GM10847 (cell line): ENCODE measurements around the gene GANC.

Experiments
- POLR2A ChIP-seq: IDR thresholded peaks from 2 replicates; pipeline ENCODE4 v1.6.1; 2011; ENCODE audit not compliant: insufficient read length; ENCODE audit errors: extremely low read depth

The GANC gene

DNA sequence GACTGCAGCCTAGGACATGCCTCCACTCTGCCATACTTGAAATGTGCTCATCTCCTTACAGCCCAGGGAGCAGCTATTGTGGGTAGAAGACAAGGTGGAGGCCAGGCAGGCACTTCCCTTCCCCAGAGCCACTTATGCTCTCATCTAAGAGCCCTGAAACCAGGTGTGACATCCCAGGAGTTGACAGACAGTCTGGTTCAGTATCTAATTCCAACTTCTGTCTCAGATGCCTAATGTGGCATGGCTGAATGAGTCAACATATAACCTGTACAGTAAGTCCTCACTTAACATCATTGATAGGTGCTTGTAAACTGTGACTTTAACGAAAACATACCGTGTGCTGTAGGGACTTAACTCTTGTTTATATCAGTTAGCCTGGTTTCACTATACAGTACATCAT is 85.1 kb downstream of the GANC start:
- no peak for TF ChIP-seq POLR2A

DNA sequence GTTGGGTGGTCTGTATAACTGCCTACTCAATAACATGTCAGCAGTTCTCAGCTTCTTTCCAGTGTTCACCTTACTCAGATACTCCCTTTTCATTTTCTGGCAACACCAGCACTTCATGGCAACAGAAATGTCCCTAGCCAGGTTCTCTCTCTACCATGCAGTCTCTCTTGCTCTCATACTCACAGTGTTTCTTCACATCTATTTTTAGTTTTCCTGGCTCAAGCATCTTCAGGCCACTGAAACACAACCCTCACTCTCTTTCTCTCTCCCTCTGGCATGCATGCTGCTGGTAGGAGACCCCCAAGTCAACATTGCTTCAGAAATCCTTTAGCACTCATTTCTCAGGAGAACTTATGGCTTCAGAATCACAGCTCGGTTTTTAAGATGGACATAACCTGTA is 86.2 kb downstream of the GANC start, which contains the start of gene CAPN3:
Gene CAPN3 (plus strand): TSS at position 253 of the 400 bp plus-strand sequence. CDS start 305 bp downstream, outside the sequence.
- TF ChIP-seq POLR2A, result no peak

DNA sequence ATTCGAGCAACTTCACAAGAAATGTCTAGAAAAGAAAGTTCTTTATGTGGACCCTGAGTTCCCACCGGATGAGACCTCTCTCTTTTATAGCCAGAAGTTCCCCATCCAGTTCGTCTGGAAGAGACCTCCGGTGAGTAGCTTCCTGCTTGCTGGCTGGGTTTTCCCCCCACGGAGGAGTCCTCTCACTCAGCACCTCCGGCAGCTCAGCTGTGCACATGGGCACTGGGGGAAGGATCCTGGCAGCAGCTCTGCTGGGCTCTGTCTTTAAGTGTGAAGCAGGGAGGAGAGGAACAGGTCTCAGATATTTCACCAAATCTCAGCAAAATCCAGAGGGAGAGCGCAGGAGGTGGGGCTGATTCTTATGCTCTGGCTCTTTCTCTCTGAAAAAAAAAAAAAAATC is 87.0 kb downstream of the GANC start:
- TF ChIP-seq POLR2A, result no peak

DNA sequence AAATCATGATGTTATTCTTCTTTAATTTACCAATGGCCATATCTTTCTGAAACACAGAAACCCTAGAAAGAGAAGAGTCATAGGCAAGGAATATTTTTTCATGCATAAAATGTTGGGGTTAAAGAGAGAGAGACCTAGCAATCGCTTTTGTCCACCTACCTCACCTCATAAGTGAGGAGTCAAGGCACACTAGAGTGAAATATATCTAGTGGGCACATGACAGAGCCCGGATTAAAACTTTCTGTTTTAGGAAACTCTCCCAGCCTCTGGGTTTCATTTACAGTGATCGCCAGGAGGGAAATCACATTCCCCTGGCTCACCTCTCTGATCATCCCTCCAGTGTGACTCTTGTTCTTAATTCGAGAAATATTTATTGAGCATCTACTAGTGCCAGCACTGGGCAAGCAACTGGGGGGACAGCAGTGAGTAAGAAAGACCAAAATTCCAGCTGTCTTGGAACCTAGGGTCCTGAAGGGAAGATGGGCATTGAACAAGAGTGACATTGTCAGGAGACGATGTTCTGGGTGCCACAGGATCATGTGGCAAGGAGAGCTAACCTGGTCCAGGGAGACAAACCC is 87.6 kb downstream of the GANC start:
- TF ChIP-seq POLR2A, result no peak

DNA sequence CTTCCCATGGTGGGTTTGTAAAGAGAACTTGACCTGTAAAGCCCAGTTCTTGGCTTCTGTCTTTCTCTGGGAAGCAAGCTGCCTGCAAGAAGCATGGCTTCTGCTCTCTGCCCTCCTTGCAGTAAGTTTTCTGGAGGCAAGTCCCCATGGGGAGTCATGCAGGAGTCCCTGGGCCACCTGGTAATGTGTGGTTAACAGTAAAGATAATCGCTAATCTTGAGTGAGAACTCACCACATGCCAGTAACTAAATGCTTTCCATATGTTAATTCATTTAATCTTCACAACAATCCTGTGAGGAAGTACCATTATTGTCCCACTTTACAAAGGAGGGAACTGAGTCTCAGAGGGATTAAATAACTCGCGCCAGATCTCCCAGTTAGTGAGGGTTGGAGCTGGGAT is 90.5 kb downstream of the GANC start:
- no peak for TF ChIP-seq POLR2A

DNA sequence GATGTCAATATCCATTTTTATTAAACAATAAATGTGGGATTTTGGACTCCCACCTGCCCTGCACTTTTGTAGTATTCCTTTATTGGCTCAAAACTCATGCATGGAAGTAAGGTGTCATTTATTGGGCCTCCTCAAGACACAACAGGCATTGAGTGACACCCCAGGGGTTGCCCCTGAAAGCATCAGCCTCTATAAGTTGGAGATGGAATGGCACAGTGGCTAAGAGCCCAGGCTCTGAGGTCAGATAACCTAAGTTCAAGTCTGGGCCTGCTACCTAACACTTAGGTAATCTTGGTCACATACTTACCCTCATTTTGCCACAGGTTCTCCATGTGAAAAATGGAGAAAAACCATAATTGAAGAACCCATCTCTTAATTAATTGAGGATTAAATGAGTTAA is 90.9 kb downstream of the GANC start:
- no peak for TF ChIP-seq POLR2A

DNA sequence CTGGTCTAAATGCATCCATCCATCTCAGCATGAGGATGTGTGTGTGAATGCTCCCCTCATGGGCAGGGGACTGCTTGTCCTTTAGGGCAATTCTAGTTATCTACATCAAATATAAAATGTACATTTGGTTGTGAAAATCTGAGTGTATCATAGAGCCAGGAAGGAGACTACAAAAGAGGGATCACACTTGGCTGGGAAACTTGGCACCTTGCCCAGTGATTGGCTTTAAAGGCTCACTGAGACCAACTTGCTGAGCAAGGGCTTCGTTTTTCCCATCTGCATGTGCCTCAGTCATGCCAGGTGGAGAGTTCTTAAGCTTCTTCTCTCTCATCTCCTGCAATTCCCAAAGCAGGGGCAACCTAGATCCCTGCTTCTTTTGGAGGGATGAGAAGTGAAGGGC is 91.5 kb downstream of the GANC start:
- TF ChIP-seq POLR2A, result no peak

DNA sequence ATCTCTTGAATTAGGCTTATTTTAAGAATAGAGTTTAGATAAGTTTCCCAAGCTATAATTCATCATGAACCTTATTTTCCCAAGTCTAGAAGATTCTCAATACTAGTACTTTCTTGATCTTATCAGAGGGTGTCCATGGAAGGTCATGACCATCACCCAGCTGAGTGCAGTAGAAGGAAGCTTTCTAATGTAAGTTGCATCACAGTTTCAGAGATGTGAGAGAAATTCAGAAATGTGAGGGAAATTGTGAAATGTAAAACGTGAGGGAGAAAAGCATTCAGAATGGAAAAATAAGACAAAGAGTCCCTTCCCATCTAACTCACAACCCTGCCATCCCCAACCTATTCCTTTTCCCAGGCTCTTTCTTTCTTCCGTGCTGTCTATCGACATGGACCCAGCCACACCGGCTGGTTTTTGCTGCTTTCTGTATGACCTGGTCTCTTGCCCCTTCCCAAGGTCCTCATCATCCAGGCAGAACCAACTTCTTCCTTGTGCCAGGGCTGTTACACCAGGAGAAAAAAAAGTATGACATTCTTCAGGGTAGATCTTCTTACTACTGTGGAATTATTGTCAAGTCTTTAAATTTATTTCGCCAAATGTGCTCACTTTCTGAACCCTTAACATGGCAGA is 93.0 kb downstream of the GANC start:
- no peak for TF ChIP-seq POLR2A

DNA sequence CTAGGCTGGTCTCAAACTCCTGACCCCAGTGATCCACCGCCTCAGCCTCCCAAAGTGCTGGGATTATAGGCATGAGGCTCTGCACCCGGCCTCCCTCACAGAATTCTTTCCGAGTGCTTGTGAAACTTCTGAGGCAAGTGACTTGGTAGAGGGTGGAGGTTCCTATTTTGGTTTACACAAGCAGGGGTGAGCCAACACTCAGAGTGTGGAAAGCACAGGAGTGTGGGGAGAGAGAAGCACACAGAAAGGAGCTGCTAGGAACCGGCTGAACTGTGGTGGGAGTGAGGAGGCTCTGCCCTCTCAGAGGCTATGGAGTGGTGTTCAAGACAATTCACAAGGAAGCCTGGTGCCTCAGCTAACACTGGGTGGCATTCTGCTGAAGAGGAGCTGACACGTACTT is 94.0 kb downstream of the GANC start:
- no peak for TF ChIP-seq POLR2A

DNA sequence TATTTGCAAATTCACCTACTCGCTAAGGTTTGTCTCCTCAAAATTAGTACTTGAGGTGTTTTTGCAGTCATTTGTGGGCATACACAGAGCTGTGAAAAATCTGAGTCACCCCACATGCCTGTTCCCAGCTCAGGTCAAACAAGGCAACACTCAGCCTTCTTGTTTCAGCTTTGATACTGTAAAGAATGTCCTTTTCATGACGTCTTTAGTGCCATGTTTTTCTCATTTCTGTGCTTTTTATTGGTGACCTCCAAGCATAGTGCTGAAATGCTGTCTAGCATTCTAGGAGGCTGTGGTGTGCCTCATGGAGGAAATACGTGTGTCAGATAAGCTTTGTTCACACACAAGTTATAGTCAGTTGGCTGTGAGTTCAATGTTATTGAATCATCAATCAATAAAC is 95.1 kb downstream of the GANC start:
- no peak for TF ChIP-seq POLR2A

DNA sequence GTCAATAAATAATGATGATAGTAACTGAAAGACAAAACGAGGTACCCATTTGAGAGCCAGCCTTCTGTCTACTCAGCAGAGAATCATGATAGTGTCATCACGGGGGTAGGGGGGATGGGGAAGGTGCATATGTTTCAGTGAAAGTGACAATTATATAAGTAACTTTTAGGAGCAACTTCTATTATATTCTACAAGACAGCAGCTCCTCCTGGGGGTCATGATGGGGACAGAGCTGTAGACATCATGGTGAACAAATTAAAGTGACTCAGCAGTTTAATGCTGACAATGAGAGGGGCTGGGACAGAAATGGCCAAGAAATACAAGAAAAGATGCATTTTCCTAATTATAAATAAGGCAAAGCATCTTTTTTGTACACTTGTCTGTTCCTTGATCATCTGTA is 98.1 kb downstream of the GANC start:
- TF ChIP-seq POLR2A, result no peak

DNA sequence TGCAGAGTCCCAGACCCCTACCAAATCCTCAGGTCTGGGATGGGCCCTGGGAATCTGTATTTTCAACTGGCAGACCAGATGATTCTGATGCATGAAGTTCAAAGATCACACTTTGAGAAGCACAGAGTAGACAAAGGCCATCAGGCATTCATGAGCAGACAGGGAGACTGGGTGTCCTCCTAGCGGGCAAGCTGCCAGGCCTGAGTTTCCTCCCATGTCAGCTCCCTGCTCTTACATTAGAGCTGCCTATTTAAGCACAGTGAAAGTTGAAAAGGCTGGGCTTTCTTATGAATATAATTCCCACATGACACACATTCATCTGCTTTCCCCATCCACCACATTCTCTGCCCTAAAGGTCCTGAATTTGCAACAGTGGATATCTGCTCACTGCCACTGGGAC is 100.3 kb downstream of the GANC start:
- no peak for TF ChIP-seq POLR2A

DNA sequence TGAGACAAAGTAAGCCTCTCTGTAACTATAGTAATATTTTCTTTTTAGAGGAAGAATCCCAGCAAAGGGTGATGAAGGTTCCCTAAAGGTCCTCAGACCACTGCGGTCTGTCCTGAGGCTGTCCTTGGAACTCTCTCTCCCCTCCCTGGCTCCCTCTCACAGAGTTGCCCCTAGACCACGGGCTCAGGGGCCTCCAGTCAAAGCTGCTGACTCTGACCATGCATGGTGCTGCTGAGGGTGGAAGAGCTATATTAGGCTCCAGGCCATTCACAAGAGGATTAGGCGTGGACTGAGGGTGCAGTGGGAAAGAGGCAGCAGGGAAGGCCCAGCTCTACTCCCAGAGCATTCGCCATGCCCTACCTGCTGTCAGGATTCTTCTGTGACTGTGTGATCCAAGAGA is 100.9 kb downstream of the GANC start:
- TF ChIP-seq POLR2A, result no peak

DNA sequence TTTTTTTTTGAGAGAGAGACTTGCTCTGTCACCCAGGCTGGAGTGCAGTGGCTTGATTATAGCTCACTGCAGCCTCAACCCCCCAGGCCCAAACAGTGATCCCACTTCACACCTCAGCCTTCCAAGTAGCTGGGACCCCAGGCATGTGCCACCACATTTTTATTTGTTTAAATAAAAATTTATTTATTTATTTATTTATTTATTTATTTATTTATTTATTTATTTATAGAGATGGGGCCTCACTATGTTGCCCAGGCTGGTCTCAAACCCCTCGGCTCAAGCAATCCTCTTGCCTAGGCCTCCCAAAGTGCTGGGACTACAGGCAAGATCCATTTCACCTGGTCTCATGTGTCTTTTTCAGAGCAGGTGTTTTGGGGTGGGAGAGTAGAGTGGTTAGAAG is 101.8 kb downstream of the GANC start:
- no peak for TF ChIP-seq POLR2A

DNA sequence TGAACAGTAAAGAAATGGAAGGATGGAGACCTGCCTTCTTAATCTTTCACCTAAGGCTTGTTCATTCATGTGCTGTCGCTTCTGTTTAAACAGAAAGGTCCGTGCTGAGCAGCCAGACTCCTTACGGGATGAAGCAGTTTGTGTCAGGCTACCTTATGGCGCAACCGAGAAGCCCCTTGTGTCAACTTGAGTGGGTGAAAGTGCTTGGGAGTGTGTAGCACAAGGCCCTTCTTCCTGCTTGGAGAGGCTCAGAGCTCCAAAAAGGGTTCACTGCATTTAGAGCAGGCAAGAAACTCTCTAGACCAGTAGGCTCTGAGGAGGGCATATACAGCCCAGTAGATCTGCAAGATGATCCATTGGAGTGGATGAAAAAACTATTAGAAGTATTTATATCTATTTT is 102.3 kb downstream of the GANC start:
- TF ChIP-seq POLR2A, result no peak

DNA sequence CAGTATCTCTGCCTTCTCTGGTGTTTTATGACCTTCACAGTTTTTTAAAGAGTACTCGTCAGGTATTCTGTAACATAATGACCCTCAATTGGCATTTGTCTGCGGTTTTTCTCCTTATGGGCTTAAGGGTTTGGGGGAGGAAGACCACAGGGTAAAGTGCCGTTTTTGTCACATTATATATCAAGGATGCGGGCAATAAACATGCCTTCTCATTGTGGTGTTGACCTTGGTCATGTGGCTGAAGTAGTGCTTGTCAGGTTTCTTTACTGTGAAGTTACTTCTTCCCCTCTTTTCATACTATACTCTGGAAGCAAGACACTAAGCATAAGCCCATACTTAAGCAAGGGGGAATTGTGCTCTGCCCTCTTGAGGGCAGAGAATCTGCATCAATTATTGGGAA is 102.9 kb downstream of the GANC start:
- TF ChIP-seq POLR2A, result no peak

DNA sequence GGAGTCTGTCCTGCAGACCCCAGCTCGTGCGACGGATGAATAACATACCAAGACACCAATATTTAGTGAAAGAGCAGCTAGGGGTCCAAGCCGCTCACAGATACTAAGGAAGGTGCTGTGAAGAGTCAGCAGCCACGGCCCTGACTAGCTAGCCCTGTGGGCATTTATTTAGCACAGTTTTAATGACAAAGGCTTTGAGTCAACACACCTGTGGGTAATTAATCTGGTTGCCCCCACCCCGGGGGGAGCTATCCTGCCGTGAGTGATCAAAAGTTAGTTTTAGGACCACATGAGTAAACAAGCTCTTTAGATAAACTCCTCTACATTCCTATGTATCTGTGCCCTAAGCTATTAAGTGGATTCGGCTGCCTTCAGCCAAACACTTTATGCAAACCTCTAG is 105.0 kb downstream of the GANC start:
- no peak for TF ChIP-seq POLR2A
